ENCODE data around the gene SLC35C1.

DNA sequence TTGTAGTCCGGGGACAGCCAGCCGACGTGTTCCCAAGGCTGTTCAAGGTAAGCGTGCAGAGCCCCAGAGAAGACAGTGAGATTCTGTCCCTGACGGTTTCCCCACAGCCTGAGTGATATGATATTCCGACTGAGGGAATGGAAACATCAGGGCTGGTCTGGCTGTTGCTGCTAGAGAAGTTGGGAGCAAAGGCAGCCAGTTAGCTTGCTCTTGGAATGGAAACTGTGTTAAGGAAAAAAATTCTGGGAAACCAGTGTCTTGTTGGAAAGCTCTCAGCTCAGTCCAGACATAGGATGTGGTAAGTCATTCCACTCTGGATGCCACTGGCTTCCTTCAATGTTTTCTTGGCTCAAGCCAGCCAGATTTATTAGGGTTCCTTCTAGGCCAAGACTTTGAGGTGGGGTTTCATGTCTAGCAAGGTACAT is 51.1 kb downstream of the SLC35C1 start:
- TF ChIP-seq, protein P1, sequence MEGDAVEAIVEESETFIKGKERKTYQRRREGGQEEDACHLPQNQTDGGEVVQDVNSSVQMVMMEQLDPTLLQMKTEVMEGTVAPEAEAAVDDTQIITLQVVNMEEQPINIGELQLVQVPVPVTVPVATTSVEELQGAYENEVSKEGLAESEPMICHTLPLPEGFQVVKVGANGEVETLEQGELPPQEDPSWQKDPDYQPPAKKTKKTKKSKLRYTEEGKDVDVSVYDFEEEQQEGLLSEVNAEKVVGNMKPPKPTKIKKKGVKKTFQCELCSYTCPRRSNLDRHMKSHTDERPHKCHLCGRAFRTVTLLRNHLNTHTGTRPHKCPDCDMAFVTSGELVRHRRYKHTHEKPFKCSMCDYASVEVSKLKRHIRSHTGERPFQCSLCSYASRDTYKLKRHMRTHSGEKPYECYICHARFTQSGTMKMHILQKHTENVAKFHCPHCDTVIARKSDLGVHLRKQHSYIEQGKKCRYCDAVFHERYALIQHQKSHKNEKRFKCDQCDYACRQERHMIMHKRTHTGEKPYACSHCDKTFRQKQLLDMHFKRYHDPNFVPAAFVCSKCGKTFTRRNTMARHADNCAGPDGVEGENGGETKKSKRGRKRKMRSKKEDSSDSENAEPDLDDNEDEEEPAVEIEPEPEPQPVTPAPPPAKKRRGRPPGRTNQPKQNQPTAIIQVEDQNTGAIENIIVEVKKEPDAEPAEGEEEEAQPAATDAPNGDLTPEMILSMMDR (IDR thresholded peaks at IDR 0.05; ENCODE audit: low read depth, low read length, poor library complexity, severe bottlenecking), result no peak
- no peak for TF ChIP-seq EZH2phosphoT487 (IDR thresholded peaks at IDR 0.05; ENCODE audit: borderline replicate concordance, low read length)

Data from DOHH2 (cell line).